K562 (cell line): Measurements from ENCODE around the gene SDC1. TPM values are rescaled to one million over a fixed set of nuclear protein-coding genes. Genes with fewer than 3 reads are reported as not detected.

ENCODE experiments used
- ATAC-seq: fragments of 200-7000 bp; cut with Tn5 transposase; 3 replicates; pipeline ENCODE4 v1.9.1; 2020; ENCODE audit warnings: moderate library complexity
- BruUV-seq: library from RNA; stranded (reverse); fragments of 400-500 nt; replicated peaks from 2 replicates; lab custom pipeline; 2021; lab: Mats Ljungman, UMichigan
- CTCF ChIA-PET: fragments of 300-600 bp; formaldehyde crosslinking; extraction: SDS; loops from one replicate; lab custom pipeline; 2021; ENCODE audit warnings: low intra/inter-chr PET ratio; lab: Yijun Ruan, JAX
- POLR2A ChIA-PET: fragments of 300-600, 350-650 bp; sonication (Branson Sonifier 250); formaldehyde crosslinking; extraction: SDS; loops from one replicate; lab custom pipeline; 2021; ENCODE audit warnings: antibody characterized with exemption, inconsistent platforms; lab: Yijun Ruan, JAX
- DNase-seq, 4 experiments: peaks; one replicate each; pipeline versions ENCODE4 v3.0.0 to v3.0.0-alpha.2; 2011 to 2018; ENCODE audit warnings: low spot score in 3 of 4, mixed read lengths in 3 of 4; ENCODE audit errors: extremely low read depth in 1 of 4
- FAIRE-seq: peaks from 2 replicates; lab custom pipeline; 2011; peaks lifted over from hg19 to GRCh38; lab: Jason Lieb, UNC
- H2AFZ ChIP-seq: 2 replicates; pipeline ENCODE4 v1.6.0; 2011; ENCODE audit warnings: low read depth, low read length, control low read depth, inconsistent platforms
- H3K27ac ChIP-seq: fragments of 200-600 bp; 3 replicates; pipeline ENCODE4 v1.8.0; 2011; ENCODE audit warnings: low read depth, mild to moderate bottlenecking, control low read depth, inconsistent platforms, low read length, moderate library complexity, mixed read lengths; ENCODE audit errors: extremely low read depth
- H3K27me3 ChIP-seq, 2 experiments: fragments of 300-600 bp in 1 of 2; 2 replicates in 1 of 2; 3 replicates in 1 of 2; pipeline versions ENCODE4 v1.6.0 to v1.8.0; 2011; ENCODE audit warnings: inconsistent platforms in 2 of 2, low read length in 2 of 2, mild to moderate bottlenecking in 1 of 2, mixed read lengths in 1 of 2, moderate library complexity in 1 of 2; ENCODE audit not compliant: control insufficient read depth in 2 of 2, insufficient read depth in 2 of 2
- H3K36me3 ChIP-seq: fragments of 300-600 bp; 3 replicates; pipeline ENCODE4 v1.8.0; 2011; ENCODE audit warnings: mild to moderate bottlenecking, low read length, inconsistent platforms; ENCODE audit not compliant: control insufficient read depth, insufficient read depth
- H3K4me1 ChIP-seq, 2 experiments: fragments of 200-600 bp in 1 of 2; replicated peaks in 1 of 2; 2 replicates in 1 of 2; 3 replicates in 1 of 2; pipeline versions ENCODE4 v1.5.1 to v1.8.0; 2011; ENCODE audit warnings: inconsistent platforms in 2 of 2, low read length in 2 of 2, mild to moderate bottlenecking in 1 of 2, mixed read lengths in 1 of 2, moderate library complexity in 1 of 2; ENCODE audit not compliant: control insufficient read depth in 2 of 2, insufficient read depth in 2 of 2
- H3K4me2 ChIP-seq: 2 replicates; pipeline ENCODE4 v1.6.1; 2011; ENCODE audit warnings: low read length, control low read depth, inconsistent platforms, mixed read lengths; ENCODE audit not compliant: insufficient read depth
- H3K4me3 ChIP-seq: fragments of 200-600 bp; sonication (generic), shearing (Covaris generic); 2 replicates; pipeline ENCODE4 v1.5.1; 2016; ENCODE audit warnings: control low read depth, inconsistent platforms
- H3K79me2 ChIP-seq: fragments of 200-600 bp; 3 replicates; pipeline ENCODE4 v1.8.0; 2011; ENCODE audit warnings: low read length, inconsistent platforms; ENCODE audit not compliant: control insufficient read depth, insufficient read depth
- H3K9ac ChIP-seq, 2 experiments: 2 replicates each; pipeline versions ENCODE4 v1.6.0 to v1.6.1; 2011; ENCODE audit warnings: low read depth in 2 of 2, low read length in 2 of 2, control low read depth in 1 of 2, inconsistent platforms in 1 of 2, mild to moderate bottlenecking in 1 of 2, mixed read lengths in 1 of 2; ENCODE audit not compliant: insufficient read depth in 1 of 2
- H3K9me1 ChIP-seq: one replicate; pipeline ENCODE4 v1.6.0; 2011; ENCODE audit warnings: inconsistent platforms, mild to moderate bottlenecking, low read length, moderate library complexity; ENCODE audit not compliant: control insufficient read depth, insufficient read depth
- H3K9me3 ChIP-seq: replicated peaks from 2 replicates; pipeline ENCODE4 v1.5.1; 2011; ENCODE audit warnings: low read depth, low read length, inconsistent platforms; ENCODE audit not compliant: control insufficient read depth, insufficient read depth
- H4K20me1 ChIP-seq: replicated peaks from 2 replicates; pipeline ENCODE4 v1.6.1; 2011; ENCODE audit warnings: low read length, inconsistent platforms, mixed read lengths; ENCODE audit not compliant: control insufficient read depth, insufficient read depth
- BHLHE40 ChIP-seq: IDR thresholded peaks from 2 replicates; pipeline ENCODE4 v1.6.1; 2011; ENCODE audit warnings: low read length, improper control_type of control experiment
- BMI1 ChIP-seq: fragments of 150-350 bp; IDR thresholded peaks from 2 replicates; pipeline ENCODE4 v1.6.1; 2014; ENCODE audit warnings: low read length
- CREB1 ChIP-seq, 2 experiments: sonication (generic) in 1 of 2; formaldehyde crosslinking in 1 of 2; IDR thresholded peaks; 2 replicates each; pipeline versions ENCODE4 v1.6.1 to v1.8.0; 2012 to 2022; ENCODE audit warnings: inconsistent platforms in 1 of 2, mild to moderate bottlenecking in 1 of 2, missing genetic modification reagents in 1 of 2, moderate library complexity in 1 of 2
- FOXA1 ChIP-seq: fragments of 450-650 bp; IDR thresholded peaks from 2 replicates; pipeline ENCODE4 v1.6.1; 2016; ENCODE audit warnings: mild to moderate bottlenecking, borderline replicate concordance
- HMG20A ChIP-seq: fragments of 450-650 bp; formaldehyde crosslinking; conservative IDR thresholded peaks from 2 replicates; pipeline ENCODE4 v1.4.0; 2020; ENCODE audit warnings: mild to moderate bottlenecking, mixed read lengths
- KAT8 ChIP-seq: fragments of 450-650 bp; IDR thresholded peaks from 2 replicates; pipeline ENCODE4 v1.6.1; 2016; ENCODE audit warnings: low read depth, mild to moderate bottlenecking
- NCOA4 ChIP-seq: fragments of 450-650 bp; IDR thresholded peaks from 2 replicates; pipeline ENCODE4 v1.6.1; 2018; ENCODE audit warnings: mild to moderate bottlenecking; ENCODE audit not compliant: partially characterized antibody
- NFRKB ChIP-seq: fragments of 450-650 bp; IDR thresholded peaks from 2 replicates; pipeline ENCODE4 v1.6.1; 2016; ENCODE audit warnings: low read depth
- PREB ChIP-seq: sonication (generic); formaldehyde crosslinking; IDR thresholded peaks from 2 replicates; pipeline ENCODE4 v1.8.1; 2023; ENCODE audit warnings: mild to moderate bottlenecking, missing genetic modification reagents
- RBFOX2 ChIP-seq: fragments of 200-400 bp; formaldehyde crosslinking; IDR thresholded peaks from 2 replicates; pipeline ENCODE4 v1.6.1; 2017; ENCODE audit warnings: low read depth, mild to moderate bottlenecking, low read length, moderate library complexity
- RBM34 ChIP-seq: fragments of 200-400 bp; formaldehyde crosslinking; IDR thresholded peaks from 2 replicates; pipeline ENCODE4 v1.6.1; 2018; ENCODE audit warnings: low read length, borderline replicate concordance; ENCODE audit not compliant: insufficient read depth
- RFX1 ChIP-seq: fragments of 450-650 bp; IDR thresholded peaks from 2 replicates; pipeline ENCODE4 v1.6.1; 2016; ENCODE audit warnings: mild to moderate bottlenecking, moderate library complexity
- SRSF7 ChIP-seq: fragments of 200-400 bp; formaldehyde crosslinking; optimal IDR thresholded peaks from 2 replicates; pipeline ENCODE3; 2017; ENCODE audit warnings: mild to moderate bottlenecking, low read depth, low read length
- ZBTB26 ChIP-seq: fragments of 450-650 bp; formaldehyde crosslinking; IDR thresholded peaks from 2 replicates; pipeline ENCODE4 v1.4.0; 2022; ENCODE audit warnings: missing genetic modification characterization
- ZNF316 ChIP-seq: fragments of 450-650 bp; IDR thresholded peaks from 2 replicates; pipeline ENCODE4 v1.6.1; 2016
- ZNF707 ChIP-seq: fragments of 250-450 bp; sonication (Bioruptor Pico); conservative IDR thresholded peaks from 2 replicates; pipeline ENCODE4 v1.8.0; 2022; ENCODE audit warnings: inconsistent platforms, mild to moderate bottlenecking, moderate library complexity
- WGBS: fragments of 100-300 bp; shearing (Covaris generic); methylation state at CpG from one replicate; pipeline ENCODE4 v1.1.6; 2016; ENCODE audit warnings: low coverage, mixed read lengths; ENCODE audit not compliant: insufficient coverage; ENCODE audit errors: missing lambda C conversion rate; 5-methylcytosine and 5-hydroxymethylcytosine counted together
- in situ Hi-C: fragments of 300-500 bp; cut with MboI; formaldehyde crosslinking; loops from 4 replicates; pipeline ENCODE4 v1.15.0; 2018; ENCODE audit warnings: inconsistent platforms, mixed read lengths
- intact Hi-C: fragments of 100-400 bp; cut with micrococcal nuclease; formaldehyde crosslinking; loops from 2 replicates; pipeline ENCODE4 v1.14.2; 2022
- polyA plus RNA-seq, 8 experiments: library from polyadenylated mRNA; depleted of rRNA in 4 of 8; stranded (reverse) in 5 of 8; unstranded in 3 of 8; fragments of >200 nt; fragmentation: Nextera tagmentation in 2 of 8; fragmentation: Illumina TruSeq in 1 of 8; extraction: Ambion mirVana in 2 of 8; extraction: Trizol in 1 of 8; gene quantifications; 2 replicates each; pipeline versions ENCODE4 v1.2.1 to v1.2.3, GENCODE V29; 2011 to 2014; ENCODE audit warnings: inconsistent platforms in 1 of 8, missing spikeins in 1 of 8
- total RNA-seq, 7 experiments: library from RNA; depleted of rRNA in 6 of 7; stranded (reverse); fragments of >200 nt in 6 of 7; fragmentation: Illumina TruSeq in 2 of 7; extraction: Trizol in 2 of 7; gene quantifications; 2 replicates each; pipeline versions ENCODE4 v1.2.1 to v1.2.3, GENCODE V29; 2011 to 2021; ENCODE audit warnings: low replicate concordance in 1 of 7
- TF ChIP-seq, protein P1 (sequence below): fragments of 450-650 bp; formaldehyde crosslinking; IDR thresholded peaks from 2 replicates; pipeline ENCODE4 v1.4.0; 2020; ENCODE audit warnings: mild to moderate bottlenecking, mixed read lengths
- TF ChIP-seq, protein P2 (sequence below): sonication (generic); formaldehyde crosslinking; IDR thresholded peaks from 2 replicates; pipeline ENCODE4 v1.9.0; 2022; ENCODE audit warnings: mild to moderate bottlenecking, missing genetic modification reagents

The SDC1 gene
- total and polyA plus RNA-seq, 9 of the 15 experiments (the other 6 are each of a cell fraction or from before 2014, with no cell fraction given) = 0.06 to 2.7 (median 0.49) TPM

DNA sequence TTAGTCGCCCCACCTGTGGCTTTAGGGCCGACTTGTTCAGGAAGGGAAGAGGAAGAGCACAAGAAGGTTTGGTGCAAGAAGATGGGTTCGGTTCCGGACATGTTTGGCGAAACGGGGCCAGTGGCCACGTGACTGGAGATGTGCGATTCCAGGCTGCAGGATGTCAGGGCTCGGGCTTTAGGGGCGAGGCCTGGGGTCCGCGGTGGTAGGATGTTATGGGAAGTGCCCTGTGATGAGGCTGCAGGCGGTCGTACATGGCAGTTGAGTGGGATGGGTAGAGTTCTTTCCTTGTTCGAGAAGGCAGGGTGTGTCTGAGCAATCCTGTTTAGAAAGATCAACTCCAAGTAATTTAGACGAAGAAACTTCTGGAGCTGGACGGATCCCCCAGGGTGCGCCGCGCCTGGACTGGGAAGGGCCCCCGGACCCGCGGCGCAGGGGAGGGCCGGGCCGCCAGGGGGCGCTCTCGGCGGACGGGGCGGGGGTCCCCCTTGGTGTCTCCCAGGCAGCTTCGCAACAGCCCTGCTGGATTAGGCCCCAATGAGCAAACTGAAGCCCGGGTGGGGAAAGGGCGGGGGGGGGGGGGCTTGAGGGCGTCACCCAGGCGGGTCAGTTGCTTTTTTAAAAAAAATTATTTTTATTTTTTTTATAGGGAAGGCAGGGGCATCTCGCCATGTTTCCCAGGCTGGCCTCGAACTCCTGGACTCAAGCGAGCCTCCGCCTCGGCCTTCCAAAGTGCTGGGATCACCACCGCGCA is 17.2 kb upstream of the SDC1 start:
- CTCF ChIA-PET = interaction anchor here (0.7 to 1.3 kb wide), 3 partner anchors 49 to 286 kb away, joined by 3 to 4 read pairs (median 3); no protein-coding TSS in a partner anchor
- H3K27me3 ChIP-seq = peaks cover 0 to 6% of the 10 kb centered on the region in 2 experiments; a peak in 1 of 5 replicates
- WGBS = 28% methylated on average over 39 of the region's 43 CpGs
- H4K20me1 ChIP-seq = no peaks in the 10 kb centered on the region; the same call in 1 of the 2 replicates
- H2AFZ ChIP-seq = peak overlapping the region; percentile 90
- H3K79me2 ChIP-seq = no peaks in the 10 kb centered on the region
- H3K36me3 ChIP-seq = peaks cover 8% of the 10 kb centered on the region; the same call in 1 of the 3 replicates
- H3K4me1 ChIP-seq = peaks cover 3 to 9% of the 10 kb centered on the region in 2 experiments; a peak in 3 of 5 replicates
- no peaks in the 10 kb centered on the region for H3K9me3 ChIP-seq
- in situ Hi-C loops (no loop called here), intact Hi-C loops (loop anchor here (5.0 kb wide), 1 partner anchor 180 kb away; no protein-coding TSS in a partner anchor)
- no peak overlapping the region for H3K4me3 ChIP-seq
- peak; percentile 63 to 93 (median 92) for DNase-seq
- no peak overlapping the region for H3K27ac ChIP-seq
- FAIRE-seq = no peak
- H3K4me2 ChIP-seq = peak overlapping the region; percentile 68
- H3K9ac ChIP-seq = no peak overlapping the region; a peak in 1 of 4 replicates
- no TSS peak for BruUV-seq
- POLR2A ChIA-PET = interaction anchor here (1.1 kb wide), 2 partner anchors 9 to 344 kb away, joined by 3 to 4 read pairs; no protein-coding TSS in a partner anchor
- H3K9me1 ChIP-seq = peaks cover 4% of the 10 kb centered on the region
- ATAC-seq = peak; percentile 96
- no peak for TF ChIP-seq BMI1
- 0 out of 2 replicates have a peak, but pooled peaks have one; percentile 21 for TF ChIP-seq RBFOX2
- no peak for TF ChIP-seq HMG20A (CRISPR knock-in tag)
- no peak for TF ChIP-seq RFX1
- TF ChIP-seq, protein P1, sequence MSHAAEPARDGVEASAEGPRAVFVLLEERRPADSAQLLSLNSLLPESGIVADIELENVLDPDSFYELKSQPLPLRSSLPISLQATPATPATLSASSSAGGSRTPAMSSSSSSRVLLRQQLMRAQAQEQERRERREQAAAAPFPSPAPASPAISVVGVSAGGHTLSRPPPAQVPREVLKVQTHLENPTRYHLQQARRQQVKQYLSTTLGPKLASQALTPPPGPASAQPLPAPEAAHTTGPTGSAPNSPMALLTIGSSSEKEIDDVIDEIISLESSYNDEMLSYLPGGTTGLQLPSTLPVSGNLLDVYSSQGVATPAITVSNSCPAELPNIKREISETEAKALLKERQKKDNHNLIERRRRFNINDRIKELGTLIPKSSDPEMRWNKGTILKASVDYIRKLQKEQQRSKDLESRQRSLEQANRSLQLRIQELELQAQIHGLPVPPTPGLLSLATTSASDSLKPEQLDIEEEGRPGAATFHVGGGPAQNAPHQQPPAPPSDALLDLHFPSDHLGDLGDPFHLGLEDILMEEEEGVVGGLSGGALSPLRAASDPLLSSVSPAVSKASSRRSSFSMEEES (CRISPR knock-in tag) = no peak
- TF ChIP-seq PREB (CRISPR knock-in tag) = no peak
- TF ChIP-seq RBM34 = no peak
- TF ChIP-seq SRSF7 = no peak
- no peak for TF ChIP-seq NCOA4
- no peak for TF ChIP-seq CREB1 (IDR thresholded peaks at IDR 0.05)
- 0 out of 2 replicates have a peak, but pooled peaks have one; percentile 33 for TF ChIP-seq CREB1 (CRISPR knock-in tag; IDR thresholded peaks at IDR 0.05)
- TF ChIP-seq FOXA1 = no peak
- TF ChIP-seq ZBTB26 (CRISPR knock-in tag) = no peak
- TF ChIP-seq, protein P2, sequence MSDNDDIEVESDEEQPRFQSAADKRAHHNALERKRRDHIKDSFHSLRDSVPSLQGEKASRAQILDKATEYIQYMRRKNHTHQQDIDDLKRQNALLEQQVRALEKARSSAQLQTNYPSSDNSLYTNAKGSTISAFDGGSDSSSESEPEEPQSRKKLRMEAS = no peak
- no peak for TF ChIP-seq KAT8
- no peak for TF ChIP-seq BHLHE40
- no peak for TF ChIP-seq ZNF707 (CRISPR knock-in tag)
- TF ChIP-seq NFRKB = no peak
- TF ChIP-seq ZNF316 = no peak
